Measurements from ENCODE around the gene AKTIP. TPM values are rescaled to one million over a fixed set of nuclear protein-coding genes. Genes with fewer than 3 reads are reported as not detected.

The AKTIP gene
- polyA plus RNA-seq, 1 donor from 2014 or later = 68.6 TPM

- Histone ChIP-seq H3K9me2 (ENCODE audit: insufficient read depth, low read length) (no peaks in the 10 kb centered on the region), H3K79me2 (replicated peaks; ENCODE audit: insufficient read depth, low read length) (no peaks in the 10 kb centered on the region), H3K4me3 (ENCODE audit: low read length) (no peak overlapping the region), H3K9me3 (ENCODE audit: low read length) (no peaks in the 10 kb centered on the region), H3K27ac (ENCODE audit: low read length) (no peak overlapping the region), H3K27me3 (ENCODE audit: insufficient read depth, low read depth, low read length) (no peaks in the 10 kb centered on the region), H3K36me3 (ENCODE audit: insufficient read depth, low read length) (peaks cover 25% of the 10 kb centered on the region), H3F3A (ENCODE audit: insufficient read depth, low read length, poor library complexity, severe bottlenecking) (no peaks in the 10 kb centered on the region), H3K9ac (ENCODE audit: low read length) (no peak overlapping the region), H3K4me2 (ENCODE audit: low read length) (no peak overlapping the region), H2AFZ (ENCODE audit: low read depth, low read length) (no peak overlapping the region), H4K20me1 (ENCODE audit: insufficient read depth) (no peaks in the 10 kb centered on the region)
- TF ChIP-seq MXI1 (conservative IDR thresholded peaks at IDR 0.05; ENCODE audit: poor library complexity, severe bottlenecking) = no peak
- TF ChIP-seq EP300 (conservative IDR thresholded peaks at IDR 0.05; ENCODE audit: poor library complexity, severe bottlenecking) = no peak
- no peak for TF ChIP-seq EZH2 (IDR thresholded peaks at IDR 0.05; ENCODE audit: borderline replicate concordance, insufficient read depth, low read length, poor library complexity, severe bottlenecking)
These were observed 20.9 kb downstream of the AKTIP start for GRCh38 chr16:53482123-53482522.

DNA sequence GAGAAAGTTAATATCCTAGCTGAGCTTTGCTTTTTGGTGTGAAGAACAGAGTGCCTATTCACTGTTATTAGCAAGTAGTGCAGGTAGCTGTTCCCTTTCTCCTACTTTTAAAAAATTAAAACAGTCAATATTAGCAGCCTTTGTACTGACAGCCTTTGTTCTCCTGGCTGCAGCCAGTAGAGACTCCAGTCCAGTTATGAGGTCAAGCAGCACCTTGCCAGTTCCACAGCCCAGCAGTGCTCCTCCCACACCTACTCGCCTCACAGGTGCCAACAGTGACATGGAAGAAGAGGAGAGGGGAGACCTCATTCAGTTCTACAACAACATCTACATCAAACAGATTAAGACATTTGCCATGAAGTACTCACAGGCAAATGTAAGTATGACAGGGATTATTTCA, 22.6 kb downstream of the AKTIP start:
- H3K9me3 ChIP-seq (ENCODE audit: low read length) = no peaks in the 10 kb centered on the region
- H3K27me3 ChIP-seq (ENCODE audit: insufficient read depth, low read depth, low read length) = no peaks in the 10 kb centered on the region
- H3K9me2 ChIP-seq (ENCODE audit: insufficient read depth, low read length) = no peaks in the 10 kb centered on the region
- TF ChIP-seq MXI1 (conservative IDR thresholded peaks at IDR 0.05; ENCODE audit: poor library complexity, severe bottlenecking) = no peak
- no peak for TF ChIP-seq TAF1 (IDR thresholded peaks at IDR 0.05; ENCODE audit: low read depth)
- no peak for TF ChIP-seq POLR2AphosphoS5 (IDR thresholded peaks at IDR 0.05)
- no peak for TF ChIP-seq EP300 (conservative IDR thresholded peaks at IDR 0.05; ENCODE audit: poor library complexity, severe bottlenecking)
- TF ChIP-seq CTCF (IDR thresholded peaks at IDR 0.05; ENCODE audit: poor library complexity, severe bottlenecking) = no peak
- TF ChIP-seq RAD21 (conservative IDR thresholded peaks at IDR 0.05) = no peak
- TF ChIP-seq REST (IDR thresholded peaks at IDR 0.05; ENCODE audit: borderline replicate concordance) = no peak
- no peaks in the 10 kb centered on the region for H3F3A ChIP-seq (ENCODE audit: insufficient read depth, low read length, poor library complexity, severe bottlenecking)
- no peak overlapping the region for H3K9ac ChIP-seq (ENCODE audit: low read length)
- no peak overlapping the region for H3K4me3 ChIP-seq (ENCODE audit: low read length)
- H2AFZ ChIP-seq (ENCODE audit: low read depth, low read length) = no peak overlapping the region
- no peaks in the 10 kb centered on the region for H3K79me2 ChIP-seq (replicated peaks; ENCODE audit: insufficient read depth, low read length)
- H4K20me1 ChIP-seq (ENCODE audit: insufficient read depth) = no peaks in the 10 kb centered on the region
- no peak overlapping the region for H3K27ac ChIP-seq (ENCODE audit: low read length)
- peaks cover 25% of the 10 kb centered on the region for H3K36me3 ChIP-seq (ENCODE audit: insufficient read depth, low read length)
- no peak overlapping the region for H3K4me2 ChIP-seq (ENCODE audit: low read length)

- H3K36me3 ChIP-seq (ENCODE audit: insufficient read depth, low read length) = peaks cover 18% of the 10 kb centered on the region
- TF ChIP-seq EP300 (conservative IDR thresholded peaks at IDR 0.05; ENCODE audit: poor library complexity, severe bottlenecking) (no peak), SMC3 (conservative IDR thresholded peaks at IDR 0.05; ENCODE audit: poor library complexity) (no peak), REST (IDR thresholded peaks at IDR 0.05; ENCODE audit: borderline replicate concordance) (no peak), MXI1 (conservative IDR thresholded peaks at IDR 0.05; ENCODE audit: poor library complexity, severe bottlenecking) (no peak), EZH2 (IDR thresholded peaks at IDR 0.05; ENCODE audit: borderline replicate concordance, insufficient read depth, low read length, poor library complexity, severe bottlenecking) (no peak), CTCF (IDR thresholded peaks at IDR 0.05; ENCODE audit: poor library complexity, severe bottlenecking) (no peak)
These were observed 24.0 kb downstream of the AKTIP start for GRCh38 chr16:53478965-53479364.

More at GRCh38 chr16:53478965-53479364, 24.0 kb downstream of the AKTIP start:
- Histone ChIP-seq H3K9ac (ENCODE audit: low read length) (no peak overlapping the region), H2AFZ (ENCODE audit: low read depth, low read length) (no peak overlapping the region), H3K9me3 (ENCODE audit: low read length) (no peaks in the 10 kb centered on the region), H3F3A (ENCODE audit: insufficient read depth, low read length, poor library complexity, severe bottlenecking) (no peaks in the 10 kb centered on the region), H3K79me2 (replicated peaks; ENCODE audit: insufficient read depth, low read length) (no peaks in the 10 kb centered on the region), H3K27ac (ENCODE audit: low read length) (no peak overlapping the region), H4K20me1 (ENCODE audit: insufficient read depth) (no peaks in the 10 kb centered on the region), H3K4me3 (ENCODE audit: low read length) (no peak overlapping the region), H3K4me2 (ENCODE audit: low read length) (no peak overlapping the region), H3K27me3 (ENCODE audit: insufficient read depth, low read depth, low read length) (no peaks in the 10 kb centered on the region), H3K9me2 (ENCODE audit: insufficient read depth, low read length) (no peaks in the 10 kb centered on the region)

All from neural cell (in vitro differentiated cells).